ENCODE data around the gene KRTAP2-1.
"Not testable (repeated sequence)": the region's sequence is repeated elsewhere in the genome, so short reads cannot be mapped to it uniquely, and the experiment has no call there.

KRTAP2-1 gene, protein sequence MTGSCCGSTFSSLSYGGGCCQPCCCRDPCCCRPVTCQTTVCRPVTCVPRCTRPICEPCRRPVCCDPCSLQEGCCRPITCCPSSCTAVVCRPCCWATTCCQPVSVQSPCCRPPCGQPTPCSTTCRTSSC

DNA sequence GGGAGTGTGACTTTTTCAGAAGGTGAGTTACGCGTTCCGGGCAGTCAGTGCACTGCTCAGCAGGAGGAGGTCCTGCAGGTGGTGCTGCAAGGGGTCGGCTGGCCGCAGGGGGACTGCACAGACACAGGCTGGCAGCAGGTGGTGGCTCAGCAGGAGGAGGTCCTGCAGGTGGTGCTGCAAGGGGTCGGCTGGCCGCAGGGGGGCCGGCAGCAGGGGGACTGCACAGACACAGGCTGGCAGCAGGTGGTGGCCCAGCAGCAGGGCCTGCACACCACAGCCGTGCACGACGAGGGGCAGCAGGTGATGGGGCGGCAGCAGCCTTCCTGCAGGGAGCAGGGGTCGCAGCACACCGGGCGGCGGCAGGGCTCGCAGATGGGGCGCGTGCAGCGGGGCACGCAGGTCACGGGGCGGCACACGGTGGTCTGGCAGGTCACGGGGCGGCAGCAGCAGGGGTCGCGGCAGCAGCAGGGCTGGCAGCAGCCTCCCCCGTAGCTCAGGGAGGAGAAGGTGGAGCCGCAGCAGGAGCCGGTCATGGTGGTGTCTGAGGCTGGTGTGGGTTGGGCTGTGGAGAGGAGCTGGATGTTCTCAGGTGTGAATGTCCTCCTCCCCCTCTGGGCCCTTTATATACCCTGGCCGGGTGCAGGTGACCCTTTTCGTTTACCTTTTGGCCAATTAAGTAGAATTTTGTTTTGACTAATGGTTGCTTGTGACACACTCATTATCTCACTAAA is at the start of gene KRTAP2-1:
KRTAP2-1 (minus strand) TSS at position 582 of the 731 bp plus-strand sequence; CDS start at position 533, 49 bp downstream.
- not testable (repeated sequence) for DNase-seq (ENCODE audit: low spot score)

DNA sequence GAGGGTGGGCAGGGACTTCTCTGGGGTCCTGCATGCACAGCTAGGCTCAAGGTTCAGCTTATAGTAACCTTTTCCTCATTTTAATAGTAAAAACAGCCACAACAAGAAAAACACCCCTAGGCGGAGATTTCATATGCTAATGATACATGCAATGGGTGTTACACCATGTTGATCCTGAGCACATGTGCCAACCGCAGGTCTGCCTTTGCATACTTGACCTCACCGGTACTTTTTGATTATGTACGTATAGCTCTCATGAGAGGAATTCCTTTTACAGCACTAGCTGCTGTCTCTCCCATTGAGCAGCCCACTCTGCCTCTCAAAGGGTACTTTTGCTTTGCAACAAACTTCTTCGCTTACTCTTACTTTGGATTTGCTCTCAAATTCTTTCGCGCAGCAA is 48.9 kb upstream of the KRTAP2-1 start:
- DNase-seq (ENCODE audit: low spot score) = no peak

DNA sequence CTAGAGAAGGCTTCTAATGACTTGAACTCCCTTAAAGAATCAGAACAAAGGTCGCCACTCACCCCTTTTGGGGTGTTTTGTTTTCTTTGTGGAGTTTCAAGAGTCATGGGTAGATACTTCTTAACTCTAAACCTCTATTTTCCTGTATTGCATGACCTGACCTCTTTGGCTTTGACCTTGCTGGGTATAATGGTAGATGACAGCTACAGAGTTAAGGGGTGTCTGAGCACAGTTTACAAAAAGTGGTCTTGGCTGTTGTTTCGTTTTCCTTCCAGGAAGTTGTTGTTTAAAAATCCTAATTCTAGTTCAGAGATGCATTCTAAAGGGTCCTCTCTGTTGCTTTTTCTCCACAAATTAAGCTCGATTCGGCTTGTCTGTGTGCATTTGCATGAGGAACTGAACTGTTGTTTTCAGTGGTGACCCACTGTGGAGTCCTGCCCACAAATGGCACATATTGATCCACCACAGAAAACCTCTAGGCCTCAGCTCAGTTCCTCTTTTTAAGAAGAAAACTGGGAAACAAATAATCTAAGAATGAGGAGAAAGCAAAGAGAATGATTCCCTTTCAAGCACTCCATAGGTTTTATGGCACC is 41.7 kb upstream of the KRTAP2-1 start:
- not testable (repeated sequence) for DNase-seq (ENCODE audit: low spot score)

- not testable (repeated sequence) for DNase-seq (ENCODE audit: low spot score)
These were observed 37.2 kb upstream of the KRTAP2-1 start, which contains the start of gene KRTAP4-7 for GRCh38 chr17:41084100-41084856. TSS of gene KRTAP4-7 (plus strand) at chr17:41084150. CDS start at chr17:41084207, 57 bp downstream.

DNA sequence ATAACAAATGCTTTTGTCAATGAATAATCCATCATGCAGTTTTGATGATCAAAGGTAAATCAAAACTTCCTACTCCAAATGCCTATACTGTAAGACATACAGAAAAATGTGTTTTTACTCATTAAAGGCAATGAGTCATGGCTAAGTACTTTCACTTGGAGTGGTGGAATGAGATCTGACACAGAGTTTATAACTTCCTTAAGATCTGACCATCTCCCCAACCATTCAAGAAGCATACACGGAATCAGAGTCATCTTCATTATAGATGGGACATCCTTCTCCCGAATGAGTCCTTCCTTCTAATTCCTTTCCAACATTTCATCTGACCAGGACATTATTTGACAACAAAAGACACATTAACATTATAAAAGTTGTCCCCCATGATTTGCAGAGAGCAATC is 36.3 kb upstream of the KRTAP2-1 start:
- DNase-seq (ENCODE audit: low spot score) = not testable (repeated sequence)

DNA sequence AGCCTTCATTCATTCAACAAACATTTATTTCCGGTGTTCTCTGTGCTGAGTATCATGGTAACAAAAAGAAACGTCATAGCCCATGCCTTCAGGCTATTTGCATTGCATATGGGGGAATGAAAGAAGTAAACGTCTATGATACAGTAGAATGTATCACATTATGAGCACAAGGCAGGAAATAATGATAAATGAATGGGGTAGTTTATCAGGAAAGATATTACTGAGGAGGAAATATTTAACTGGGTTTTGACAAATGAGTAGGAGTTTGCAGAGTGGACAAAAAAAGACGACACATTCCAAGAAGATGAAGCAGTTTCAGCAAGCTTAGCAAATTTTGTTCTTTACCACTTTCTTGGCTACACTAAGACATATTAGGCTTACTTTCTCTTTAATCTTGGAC is 35.5 kb upstream of the KRTAP2-1 start:
- DNase-seq (ENCODE audit: low spot score) = peak; percentile 13

GRCh38 chr17:41076788-41077187 is 29.7 kb upstream of the KRTAP2-1 start:
- DNase-seq (ENCODE audit: low spot score) = no peak

- no peak for DNase-seq (ENCODE audit: low spot score)
These were observed 26.6 kb upstream of the KRTAP2-1 start for GRCh38 chr17:41073676-41074075.

- no peak for DNase-seq (ENCODE audit: low spot score)
These were observed 24.7 kb upstream of the KRTAP2-1 start for GRCh38 chr17:41071606-41072360.

DNA sequence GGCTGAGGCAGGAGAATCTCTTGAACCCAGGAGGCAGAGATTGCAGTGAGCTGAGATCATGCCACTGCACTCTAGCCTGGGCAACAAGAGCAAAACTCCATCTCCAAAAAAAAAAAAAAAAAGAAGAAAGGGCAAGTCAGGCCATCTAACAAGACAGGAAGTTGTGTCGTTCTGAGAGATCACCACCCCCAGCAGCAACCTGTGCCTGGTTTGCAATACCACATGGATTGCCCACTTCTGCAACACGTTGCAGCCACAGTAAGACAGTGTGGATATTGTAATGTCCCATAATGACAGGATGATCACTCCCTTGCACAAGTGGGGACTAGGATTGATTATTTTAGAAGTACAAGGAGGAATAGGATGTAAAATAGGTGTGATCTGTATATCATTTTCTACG is 21.9 kb upstream of the KRTAP2-1 start:
- no peak for DNase-seq (ENCODE audit: low spot score)

DNA sequence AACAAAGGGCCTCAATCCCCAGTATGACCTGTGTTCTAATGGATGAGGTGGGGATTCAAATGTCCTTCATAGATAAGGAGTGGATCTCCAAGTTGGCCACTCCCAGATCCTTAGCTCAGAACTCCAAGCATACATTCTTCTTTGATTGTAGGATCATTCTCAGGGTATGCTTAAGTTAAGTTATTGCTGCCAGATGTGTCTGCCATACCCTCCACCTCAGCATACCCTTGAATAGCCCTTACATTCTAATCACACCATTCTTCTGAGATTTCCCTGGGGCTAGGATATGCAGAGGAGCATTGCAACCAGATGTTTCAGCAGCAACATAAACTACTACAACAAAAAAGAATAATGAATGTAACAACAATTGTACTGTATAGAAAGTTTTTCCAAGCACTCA is 20.2 kb upstream of the KRTAP2-1 start:
- DNase-seq (ENCODE audit: low spot score) = peak; percentile 36

DNA sequence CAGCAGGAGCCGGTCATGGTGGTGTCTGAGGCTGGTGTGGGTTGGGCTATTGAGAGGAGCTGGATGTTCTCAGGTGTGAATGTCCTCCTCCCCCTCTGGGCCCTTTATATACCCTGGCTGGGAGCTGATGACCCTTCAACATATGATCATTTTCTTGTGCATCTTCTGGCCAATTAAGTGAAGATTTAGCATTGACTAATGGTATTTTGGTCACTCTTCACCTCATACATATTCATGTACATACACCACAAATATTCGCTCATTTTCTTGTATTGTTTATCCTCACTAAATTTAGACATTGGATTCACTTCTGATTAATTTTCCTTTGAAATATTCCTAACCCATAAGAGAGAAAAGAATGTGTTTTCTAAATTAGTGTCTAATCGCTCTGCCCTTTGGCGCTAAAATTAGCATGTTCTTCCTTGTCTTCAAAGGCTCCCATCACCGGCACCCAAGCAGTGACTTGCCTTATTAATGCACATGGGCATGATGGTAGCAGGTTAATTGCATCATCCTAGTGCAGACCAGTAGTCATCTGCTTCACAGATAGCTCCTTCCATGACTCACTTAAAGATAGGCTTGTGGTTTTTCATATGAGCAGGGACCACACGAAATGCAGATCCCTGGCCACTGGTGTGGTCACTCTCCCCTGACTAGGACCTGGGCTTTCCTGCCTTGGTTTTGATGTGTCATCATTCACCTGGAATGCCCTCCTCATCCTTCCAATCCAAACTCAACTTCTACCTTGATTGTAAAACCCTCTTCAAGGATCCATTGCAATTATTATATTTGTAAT is 18.9 kb upstream of the KRTAP2-1 start, which contains the start of gene KRTAP2-4:
KRTAP2-4 (minus strand) TSS at position 51 of the 796 bp plus-strand sequence; CDS start at position 17, 34 bp downstream.
- peak; percentile 73 for DNase-seq (ENCODE audit: low spot score)

DNA sequence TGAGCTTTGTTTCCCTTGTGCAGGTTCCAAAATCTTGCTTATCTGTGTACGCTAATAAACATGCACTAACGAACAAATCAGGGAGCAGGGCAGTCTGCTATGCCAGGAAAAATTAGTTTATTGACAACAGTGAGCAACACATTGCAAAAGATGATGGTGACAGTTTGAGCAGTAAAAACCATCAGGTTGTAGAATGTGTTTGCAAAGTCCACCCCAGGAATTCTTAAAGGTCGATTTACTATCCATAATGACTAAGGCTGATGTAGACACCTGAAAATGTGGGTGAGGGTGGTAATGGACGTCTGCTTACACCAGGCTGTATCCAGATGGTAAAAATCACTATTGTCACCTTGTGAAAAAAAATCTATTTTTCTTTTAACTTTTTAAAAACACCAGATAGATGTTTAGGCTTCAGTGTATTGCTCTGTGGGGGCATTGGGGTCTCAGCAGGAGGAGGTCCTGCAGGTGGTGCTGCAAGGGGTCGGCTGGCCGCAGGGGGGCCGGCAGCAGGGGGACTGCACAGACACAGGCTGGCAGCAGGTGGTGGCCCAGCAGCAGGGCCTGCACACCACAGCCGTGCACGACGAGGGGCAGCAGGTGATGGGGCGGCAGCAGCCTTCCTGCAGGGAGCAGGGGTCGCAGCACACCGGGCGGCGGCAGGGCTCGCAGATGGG is 18.0 kb upstream of the KRTAP2-1 start:
- not testable (repeated sequence) for DNase-seq (ENCODE audit: low spot score)

DNA sequence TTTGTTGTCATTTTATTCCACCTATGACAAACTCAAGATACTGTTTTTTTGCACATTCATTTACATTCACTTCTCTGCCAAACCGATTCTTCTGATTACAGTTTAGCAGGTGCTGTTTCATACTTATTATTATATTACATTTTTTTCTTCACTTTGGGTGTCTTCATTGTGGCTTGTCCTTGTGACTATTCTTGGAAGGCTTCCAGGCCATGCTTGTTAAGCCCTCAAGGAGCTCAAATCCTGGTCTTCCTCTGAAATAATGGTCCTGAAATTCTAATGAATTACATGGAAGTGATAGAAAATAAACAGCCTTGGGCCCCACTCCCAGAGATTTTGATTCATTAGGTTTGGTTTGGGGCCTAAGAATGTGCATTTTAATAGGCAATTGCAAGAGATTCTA is 17.2 kb upstream of the KRTAP2-1 start:
- no peak for DNase-seq (ENCODE audit: low spot score)

DNA sequence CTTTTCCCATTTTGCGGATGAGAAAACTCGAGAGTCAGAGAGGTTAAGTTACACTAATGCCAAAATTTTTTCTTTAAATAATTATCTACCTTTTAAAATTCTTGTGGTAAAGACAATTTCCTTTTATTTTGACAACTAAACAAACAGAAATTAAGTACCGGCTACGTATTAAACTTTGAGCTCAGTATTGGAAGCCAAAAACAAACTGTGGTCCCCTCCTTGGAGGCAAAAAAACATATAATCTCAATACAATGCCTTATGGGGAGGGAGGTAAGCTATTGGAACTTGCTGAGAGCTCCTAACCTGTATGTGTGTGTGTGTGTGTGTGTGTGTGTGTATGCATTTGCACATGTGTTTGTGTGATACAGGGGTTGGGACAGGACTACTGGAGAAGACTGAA is 16.3 kb upstream of the KRTAP2-1 start:
- DNase-seq (ENCODE audit: low spot score) = no peak

- DNase-seq (ENCODE audit: low spot score) = peak; percentile 73
These were observed 14.8 kb upstream of the KRTAP2-1 start for GRCh38 chr17:41061964-41062363.

DNA sequence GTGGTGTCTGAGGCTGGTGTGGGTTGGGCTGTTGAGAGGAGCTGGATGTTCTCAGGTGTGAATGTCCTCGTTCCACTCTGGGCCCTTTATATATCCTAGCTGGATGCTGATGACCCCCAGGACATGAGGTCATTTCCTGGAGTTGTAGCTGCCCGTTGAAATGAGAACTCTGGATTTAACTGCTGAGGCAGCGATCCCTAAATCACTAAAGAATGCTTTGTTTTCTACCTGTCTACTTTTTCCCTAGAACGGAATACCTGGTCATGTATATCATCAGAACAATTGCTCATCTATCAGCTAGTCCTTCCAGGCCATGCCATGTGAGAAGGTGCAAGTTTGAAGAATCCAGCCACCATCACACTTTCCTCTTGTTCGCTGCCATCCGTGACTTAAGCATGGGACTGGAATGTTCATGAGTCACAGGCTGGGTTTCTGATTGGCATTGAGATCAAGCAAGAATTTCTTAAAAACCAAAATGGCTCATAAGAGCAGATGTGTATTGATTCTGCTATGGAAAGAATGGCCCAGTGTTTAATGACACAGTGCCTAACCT is 13.0 kb upstream of the KRTAP2-1 start, which contains the start of gene KRTAP2-3:
KRTAP2-3 (minus strand) TSS at position 63 of the 553 bp plus-strand sequence. CDS start 64 bp downstream, outside the sequence.
- DNase-seq (ENCODE audit: low spot score) = peak; percentile 46

GRCh38 chr17:41059276-41060051 is 12.3 kb upstream of the KRTAP2-1 start:
- DNase-seq (ENCODE audit: low spot score) = peak; percentile 66

DNA sequence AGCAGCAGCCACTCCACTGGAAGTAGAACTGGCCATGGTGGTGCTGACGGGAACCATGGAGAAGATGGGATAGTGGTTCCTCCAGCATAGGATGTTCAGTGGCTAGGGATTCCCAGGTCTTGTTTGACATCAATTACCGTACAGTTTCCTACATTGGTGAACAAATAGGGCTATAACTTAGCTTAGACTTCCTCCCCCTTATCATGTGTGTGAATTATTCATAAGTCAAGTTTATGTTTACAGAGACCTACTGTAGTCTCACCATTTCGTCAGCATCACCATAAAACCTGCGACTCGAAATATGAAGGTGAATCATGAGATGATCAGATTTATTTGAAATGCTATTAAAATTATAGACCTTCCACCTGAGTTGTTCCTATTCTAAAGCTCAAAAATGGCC is 11.6 kb upstream of the KRTAP2-1 start:
- DNase-seq (ENCODE audit: low spot score) = no peak

Data from GM03348 (cell line).